AG20443 (cell line): ENCODE measurements around the gene TRIO.
"Not testable (repeated sequence)": the region's sequence is repeated elsewhere in the genome, so short reads cannot be mapped to it uniquely, and the experiment has no call there.

Source experiments
- DNase-seq: peaks from one replicate; pipeline ENCODE4 v3.0.0; 2012; ENCODE audit warnings: low spot score, mixed read lengths

TRIO gene

DNA sequence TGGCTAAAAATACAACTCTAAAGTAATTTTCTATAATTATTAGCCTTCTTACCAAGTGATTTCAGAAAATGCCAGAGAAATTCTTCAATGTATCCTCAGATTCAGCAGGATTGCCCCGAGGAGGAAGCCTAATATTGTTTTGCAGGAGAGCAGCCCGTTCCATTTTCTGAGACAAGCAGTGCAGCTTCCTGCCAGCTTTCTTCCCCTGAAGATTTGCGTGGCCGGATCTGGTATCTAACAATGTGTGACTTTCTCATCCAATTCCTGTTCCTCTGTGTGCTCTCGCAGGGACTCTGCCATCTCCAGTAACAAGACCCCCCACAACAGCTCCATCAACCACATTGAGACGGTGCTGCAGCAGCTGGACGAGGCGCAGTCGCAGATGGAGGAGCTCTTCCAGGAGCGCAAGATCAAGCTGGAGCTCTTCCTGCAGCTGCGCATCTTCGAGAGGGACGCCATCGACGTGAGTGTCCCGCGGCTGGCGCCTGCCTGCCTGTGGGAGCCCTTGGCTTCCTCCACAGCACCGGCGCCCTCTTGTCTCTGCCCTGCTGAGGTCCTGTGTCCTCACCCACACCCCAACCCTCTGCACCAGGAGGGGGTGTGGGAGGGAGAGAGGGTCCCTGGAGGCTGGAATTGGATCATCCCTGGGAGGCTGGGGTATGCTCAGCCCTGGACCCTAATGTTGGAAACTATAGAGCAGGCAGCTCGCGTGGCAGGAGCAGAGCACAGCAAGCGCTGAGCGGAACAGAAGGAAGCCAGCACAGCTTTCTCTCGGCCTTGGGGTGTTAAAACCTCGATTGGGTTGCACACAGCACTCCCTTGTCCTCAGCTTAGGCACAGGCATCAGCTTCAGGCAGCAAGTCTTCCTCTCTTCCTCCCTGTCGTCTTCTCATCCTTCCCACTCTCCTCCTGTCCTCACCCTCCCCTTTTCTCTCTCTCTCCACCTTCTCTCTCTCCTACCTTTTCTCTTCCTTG lies 216.2 kb downstream of the TRIO start:
- no peak for DNase-seq

- no peak for DNase-seq
Measured at GRCh38 chr5:14362491-14362890, 219.3 kb downstream of the TRIO start.

DNA sequence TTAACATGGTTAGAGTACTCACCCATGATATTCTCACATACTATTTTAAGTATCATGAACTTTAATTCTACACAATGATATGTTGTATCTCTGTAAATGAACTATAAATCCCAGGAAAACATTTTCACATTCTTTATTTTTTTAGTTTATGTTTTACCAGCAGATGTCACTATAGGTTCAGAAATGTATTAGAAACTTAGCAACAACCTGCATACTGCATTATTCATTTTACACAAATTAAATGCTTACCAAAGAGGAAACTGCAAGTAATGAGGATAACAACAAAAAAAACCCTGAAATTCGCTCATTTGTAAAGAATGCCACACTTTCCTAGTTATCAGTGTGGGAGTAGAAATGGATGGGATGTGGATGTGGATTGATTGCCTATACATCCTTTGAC lies 221.0 kb downstream of the TRIO start:
- no peak for DNase-seq

- DNase-seq = no peak
Measured at GRCh38 chr5:14364576-14365472, 221.7 kb downstream of the TRIO start.

DNA sequence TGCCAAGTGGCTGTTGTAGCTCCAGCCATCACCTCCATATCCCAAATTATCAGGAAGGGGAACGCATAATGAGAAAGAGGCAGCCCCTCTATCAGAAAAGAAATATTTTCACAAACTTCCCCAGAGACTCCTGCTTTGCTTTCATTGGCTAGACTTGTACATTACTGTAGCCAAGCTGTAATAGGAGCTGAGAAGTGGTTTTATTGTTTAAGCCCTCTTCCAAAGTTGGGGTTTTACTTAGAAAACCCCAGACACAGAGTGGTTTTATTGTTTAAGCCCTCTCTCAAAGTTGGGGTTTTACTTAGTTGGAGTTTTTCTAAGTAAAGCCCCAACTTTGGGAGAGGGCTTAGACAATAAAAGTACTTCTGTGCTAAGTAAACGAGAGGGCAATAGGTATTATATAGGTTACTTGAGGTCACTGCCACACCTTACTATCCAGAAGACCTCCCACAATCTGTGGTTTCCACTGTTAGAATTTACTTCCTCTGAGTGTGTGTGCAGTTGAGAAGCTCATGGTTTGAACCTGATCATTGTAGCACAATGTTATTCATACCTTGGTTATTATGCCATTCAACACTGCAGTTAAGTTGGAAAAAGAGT lies 222.8 kb downstream of the TRIO start:
- no peak for DNase-seq

GRCh38 chr5:14366763-14367162 lies 223.6 kb downstream of the TRIO start:
- DNase-seq = no peak

DNA sequence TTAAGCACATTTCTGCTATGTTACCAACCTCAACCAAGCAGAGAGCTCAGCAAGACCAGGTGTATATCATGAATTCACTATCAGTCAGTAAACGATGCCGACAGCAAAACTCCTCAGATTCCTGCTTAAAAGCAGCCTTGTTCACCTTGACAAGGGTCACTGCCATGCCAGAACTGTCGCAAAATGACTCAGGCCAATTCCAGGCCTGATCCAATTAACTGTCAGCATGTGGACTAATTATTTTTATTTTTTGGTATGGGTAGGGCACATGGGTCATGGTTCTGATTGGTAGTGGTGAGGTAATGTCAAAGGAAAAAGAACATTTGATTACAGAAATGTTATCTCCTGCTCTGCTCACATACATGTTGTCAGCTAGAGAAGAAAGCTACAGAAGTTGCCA lies 224.2 kb downstream of the TRIO start:
- DNase-seq = no peak

DNA sequence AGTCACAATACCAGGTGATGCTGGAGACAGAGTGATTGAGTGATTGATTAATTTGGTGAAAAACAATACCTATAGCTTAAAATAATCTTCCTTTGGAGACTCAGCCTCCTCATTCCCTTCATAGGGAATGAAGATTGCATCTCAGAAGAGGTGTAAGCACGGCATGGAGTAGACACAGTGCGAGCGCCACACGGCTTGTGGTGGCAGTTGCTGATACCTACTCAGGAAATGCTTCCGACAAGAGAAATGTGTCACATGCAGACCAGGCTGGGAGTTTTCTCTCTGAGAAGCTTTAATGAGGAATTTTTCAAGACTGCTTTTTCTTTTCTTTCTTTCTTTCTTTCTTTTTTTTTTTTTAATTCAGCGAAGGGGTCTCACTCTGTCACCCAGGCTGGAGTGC lies 226.6 kb downstream of the TRIO start:
- DNase-seq = no peak

DNA sequence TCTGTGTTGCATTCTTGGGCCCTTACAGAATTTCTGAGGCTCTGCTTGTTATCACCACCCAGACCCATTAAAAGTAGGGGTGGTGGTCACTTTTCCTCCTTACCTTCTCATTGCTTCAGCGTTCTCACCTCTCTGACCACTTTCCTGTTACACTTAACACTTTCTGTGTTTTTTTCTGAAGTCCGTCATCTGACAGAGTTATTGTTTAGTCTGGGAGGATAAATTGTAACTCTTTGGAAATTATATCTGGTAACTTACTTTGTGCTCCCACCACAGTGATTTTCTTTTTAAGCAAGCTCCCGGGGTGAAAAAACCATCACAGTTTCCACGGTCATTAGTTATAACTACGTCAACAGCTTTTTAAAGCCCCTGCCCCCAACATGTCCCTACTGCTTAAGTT lies 227.2 kb downstream of the TRIO start:
- DNase-seq = no peak

DNA sequence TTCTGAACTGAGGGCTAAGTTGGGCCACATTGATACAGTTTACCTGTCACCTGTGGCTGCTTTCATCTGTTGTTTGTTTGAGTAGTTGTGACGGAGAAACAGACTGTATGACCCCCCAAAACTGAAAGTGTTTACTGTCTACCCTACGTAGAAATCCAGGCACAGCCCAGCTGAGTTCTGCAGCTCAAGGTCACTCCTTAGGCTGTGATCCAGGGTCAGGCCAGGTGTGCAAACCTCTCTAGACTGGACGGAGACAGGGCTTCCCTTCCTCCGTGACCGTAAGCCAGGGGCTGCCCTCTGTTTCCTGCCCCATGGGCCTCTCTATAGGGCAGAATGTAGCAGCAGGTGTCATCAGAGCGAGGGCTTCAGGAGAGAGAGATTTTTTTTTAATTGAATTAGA lies 230.5 kb downstream of the TRIO start:
- no peak for DNase-seq

DNA sequence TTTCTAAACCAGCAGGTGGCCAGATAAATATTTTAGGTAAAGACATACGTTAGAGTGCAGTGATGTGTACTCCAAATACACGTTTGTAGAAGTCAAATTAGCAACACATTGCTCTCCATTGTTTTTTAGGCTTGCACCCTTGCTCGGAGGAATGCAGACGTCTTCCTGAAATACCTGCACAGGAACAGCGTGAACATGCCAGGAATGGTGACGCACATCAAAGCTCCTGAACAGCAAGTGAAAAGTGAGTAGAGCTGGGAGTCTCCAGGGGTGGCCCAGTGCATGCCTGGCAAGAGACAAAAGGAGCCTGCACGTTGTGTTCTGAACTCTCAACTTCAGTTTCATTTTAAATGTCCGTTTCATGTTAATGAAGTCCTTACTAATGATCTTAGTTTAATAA lies 231.0 kb downstream of the TRIO start:
- no peak for DNase-seq

GRCh38 chr5:14376789-14377188 lies 233.6 kb downstream of the TRIO start:
- DNase-seq = no peak

- DNase-seq = no peak
Measured at GRCh38 chr5:14379739-14380497, 236.8 kb downstream of the TRIO start.

DNA sequence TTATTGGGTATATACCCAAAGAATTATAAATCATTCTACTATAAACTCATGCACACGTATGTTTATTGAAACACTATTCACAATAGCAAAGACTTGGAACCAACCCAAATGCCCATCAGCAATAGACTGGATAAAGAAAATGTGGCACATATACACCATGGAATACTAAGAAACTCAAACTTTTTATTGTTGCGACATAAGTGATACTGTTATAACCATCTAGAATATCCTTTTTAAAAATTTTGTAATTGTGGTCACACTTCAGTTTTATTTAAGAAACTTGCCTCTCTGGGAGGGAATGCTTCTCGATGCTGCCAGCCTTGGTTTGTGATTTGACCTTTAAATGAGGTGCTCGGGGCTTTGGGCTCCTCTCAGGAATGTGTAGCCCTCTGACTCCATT lies 237.6 kb downstream of the TRIO start:
- no peak for DNase-seq

- no peak for DNase-seq
Measured at GRCh38 chr5:14382640-14383039, 239.5 kb downstream of the TRIO start.

- DNase-seq = no peak
Measured at GRCh38 chr5:14383923-14384322, 240.8 kb downstream of the TRIO start.

- DNase-seq = no peak
Measured at GRCh38 chr5:14385019-14385418, 241.9 kb downstream of the TRIO start.

GRCh38 chr5:14386884-14387624 lies 243.9 kb downstream of the TRIO start:
- no peak for DNase-seq

DNA sequence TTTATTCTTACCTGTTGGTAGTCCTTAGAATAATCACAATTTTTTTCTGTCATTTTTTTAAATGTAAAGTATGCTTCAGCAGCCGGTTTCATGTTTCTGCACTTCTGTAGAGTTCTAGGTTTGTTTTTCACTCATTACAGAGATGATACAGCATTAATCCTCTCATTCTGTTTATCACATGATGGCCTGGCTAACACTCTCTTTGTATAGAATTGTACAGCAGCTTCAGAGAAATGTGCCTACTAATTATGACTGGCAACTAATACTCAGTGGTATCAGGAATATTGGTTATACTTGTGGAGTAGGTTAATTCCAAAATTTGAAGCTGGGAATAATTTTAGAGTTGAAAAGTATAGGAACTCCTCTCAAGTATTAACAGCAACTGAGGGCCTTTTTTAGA lies 245.6 kb downstream of the TRIO start:
- DNase-seq = no peak

GRCh38 chr5:14392552-14392951 lies 249.4 kb downstream of the TRIO start:
- DNase-seq = not testable (repeated sequence)

DNA sequence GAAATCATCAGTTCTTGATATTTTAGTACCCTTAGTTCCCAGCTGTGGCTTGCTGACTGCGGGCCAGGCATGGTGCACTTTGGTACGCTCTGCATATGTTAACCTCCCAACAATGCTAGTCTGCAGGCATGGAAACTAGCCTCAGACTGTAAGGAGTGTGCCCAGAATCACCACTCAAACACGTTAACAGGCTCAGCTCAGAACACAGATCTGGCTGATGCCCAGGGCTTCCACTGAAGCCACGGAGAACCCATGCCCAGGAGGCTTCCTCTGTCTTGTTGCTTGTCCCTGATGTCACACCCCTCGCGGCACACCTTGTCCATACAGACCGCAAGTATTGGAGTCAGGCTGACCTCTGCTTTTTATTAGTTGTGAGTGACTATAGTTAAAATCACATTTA lies 251.2 kb downstream of the TRIO start:
- no peak for DNase-seq
